ENCODE data around the gene GREB1L. TPM values are rescaled to one million over a fixed set of nuclear protein-coding genes. Genes with fewer than 3 reads are reported as not detected.

The GREB1L gene
- total and polyA plus RNA-seq, 9 of the 15 experiments (the other 6 are each of a cell fraction or from before 2014, with no cell fraction given) = 0.03 TPM; not detected in 8

DNA sequence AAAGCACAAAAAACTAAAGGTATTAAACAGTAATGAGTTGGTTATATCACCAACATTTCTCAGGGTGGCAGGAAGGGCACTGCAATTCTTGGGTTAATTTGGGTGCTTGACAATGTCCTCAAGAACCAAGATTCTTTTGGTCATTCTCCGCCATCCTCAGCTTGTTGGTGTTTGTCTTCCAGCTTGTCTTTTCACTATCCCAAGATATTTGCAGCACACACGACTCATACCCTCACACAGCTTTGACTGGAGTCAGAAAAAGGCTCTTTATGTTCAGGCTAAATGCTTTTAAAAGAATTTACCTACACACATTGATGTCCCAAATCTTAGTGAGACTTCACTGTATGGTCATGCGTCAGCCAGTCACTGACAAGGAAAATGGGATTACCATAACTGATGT is 12.5 kb downstream of the GREB1L start:
- no peaks in the 10 kb centered on the region for H4K20me1 ChIP-seq (replicated peaks; ENCODE audit: control insufficient read depth, insufficient read depth, low read length)
- in situ Hi-C loops (cut with MboI) = no loop called here
- intact Hi-C loops (cut with micrococcal nuclease) = no loop called here
- no peaks in the 10 kb centered on the region for H3K79me2 ChIP-seq (ENCODE audit: control insufficient read depth, insufficient read depth, low read length)
- no peak overlapping the region for H3K4me3 ChIP-seq
- ATAC-seq (no peak), DNase-seq (ENCODE audit: extremely low read depth in 1 of 4, low spot score in 3 of 4) (no peak), FAIRE-seq (no peak)
- H3K36me3 ChIP-seq (ENCODE audit: control insufficient read depth, insufficient read depth, low read length) = no peaks in the 10 kb centered on the region
- BruUV-seq (replicated peaks) = no TSS peak
- H3K9ac ChIP-seq (ENCODE audit: insufficient read depth in 1 of 2, low read depth in 2 of 2, low read length in 2 of 2) = no peak overlapping the region
- WGBS (ENCODE audit: insufficient coverage, low coverage, missing lambda C conversion rate) = 0% methylated on average over 3 of the region's 3 CpGs
- no peaks in the 10 kb centered on the region; a peak in 1 of 5 replicates for H3K27me3 ChIP-seq (ENCODE audit: control insufficient read depth in 2 of 2, insufficient read depth in 2 of 2, low read length in 2 of 2)
- no peaks in the 10 kb centered on the region for H3K9me1 ChIP-seq (ENCODE audit: control insufficient read depth, insufficient read depth, low read length)
- no peak for TF ChIP-seq ZNF584 (CRISPR knock-in tag; IDR thresholded peaks at IDR 0.05; ENCODE audit: low read depth)
- no peak for TF ChIP-seq CAMTA2 (CRISPR knock-in tag; conservative IDR thresholded peaks at IDR 0.05)
- no peak for TF ChIP-seq SOX6 (IDR thresholded peaks at IDR 0.05)
- TF ChIP-seq, protein P1, sequence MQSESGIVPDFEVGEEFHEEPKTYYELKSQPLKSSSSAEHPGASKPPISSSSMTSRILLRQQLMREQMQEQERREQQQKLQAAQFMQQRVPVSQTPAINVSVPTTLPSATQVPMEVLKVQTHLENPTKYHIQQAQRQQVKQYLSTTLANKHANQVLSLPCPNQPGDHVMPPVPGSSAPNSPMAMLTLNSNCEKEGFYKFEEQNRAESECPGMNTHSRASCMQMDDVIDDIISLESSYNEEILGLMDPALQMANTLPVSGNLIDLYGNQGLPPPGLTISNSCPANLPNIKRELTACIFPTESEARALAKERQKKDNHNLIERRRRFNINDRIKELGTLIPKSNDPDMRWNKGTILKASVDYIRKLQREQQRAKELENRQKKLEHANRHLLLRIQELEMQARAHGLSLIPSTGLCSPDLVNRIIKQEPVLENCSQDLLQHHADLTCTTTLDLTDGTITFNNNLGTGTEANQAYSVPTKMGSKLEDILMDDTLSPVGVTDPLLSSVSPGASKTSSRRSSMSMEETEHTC (IDR thresholded peaks at IDR 0.05) = no peak
- TF ChIP-seq, protein P2, sequence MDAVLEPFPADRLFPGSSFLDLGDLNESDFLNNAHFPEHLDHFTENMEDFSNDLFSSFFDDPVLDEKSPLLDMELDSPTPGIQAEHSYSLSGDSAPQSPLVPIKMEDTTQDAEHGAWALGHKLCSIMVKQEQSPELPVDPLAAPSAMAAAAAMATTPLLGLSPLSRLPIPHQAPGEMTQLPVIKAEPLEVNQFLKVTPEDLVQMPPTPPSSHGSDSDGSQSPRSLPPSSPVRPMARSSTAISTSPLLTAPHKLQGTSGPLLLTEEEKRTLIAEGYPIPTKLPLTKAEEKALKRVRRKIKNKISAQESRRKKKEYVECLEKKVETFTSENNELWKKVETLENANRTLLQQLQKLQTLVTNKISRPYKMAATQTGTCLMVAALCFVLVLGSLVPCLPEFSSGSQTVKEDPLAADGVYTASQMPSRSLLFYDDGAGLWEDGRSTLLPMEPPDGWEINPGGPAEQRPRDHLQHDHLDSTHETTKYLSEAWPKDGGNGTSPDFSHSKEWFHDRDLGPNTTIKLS (IDR thresholded peaks at IDR 0.05; ENCODE audit: borderline replicate concordance, low read depth) = no peak
- no peak for TF ChIP-seq U2AF1 (optimal IDR thresholded peaks at IDR 0.05; ENCODE audit: low read depth, low read length)
- no peak for TF ChIP-seq ZFX (CRISPR knock-in tag; IDR thresholded peaks at IDR 0.05)
- TF ChIP-seq POLR2B (IDR thresholded peaks at IDR 0.05; ENCODE audit: low read depth, partially characterized antibody) = no peak
- no peak for TF ChIP-seq ZNF184 (CRISPR knock-in tag; IDR thresholded peaks at IDR 0.05)
- TF ChIP-seq NCOA1 (IDR thresholded peaks at IDR 0.05; ENCODE audit: low read depth) = no peak
- H2AFZ ChIP-seq (ENCODE audit: low read depth, low read length) = no peak overlapping the region
- CTCF ChIA-PET (ENCODE audit: low intra/inter-chr PET ratio) = no interaction called here
- no peaks in the 10 kb centered on the region for H3K9me3 ChIP-seq (replicated peaks; ENCODE audit: control insufficient read depth, insufficient read depth, low read depth, low read length)
- no peak overlapping the region for H3K4me2 ChIP-seq (ENCODE audit: insufficient read depth, low read length)
- no peak overlapping the region for H3K27ac ChIP-seq (ENCODE audit: extremely low read depth, low read depth, low read length)
- POLR2A ChIA-PET = no interaction called here
- H3K4me1 ChIP-seq (replicated peaks in 1 of 2; ENCODE audit: control insufficient read depth in 2 of 2, insufficient read depth in 2 of 2, low read length in 2 of 2) = no peaks in the 10 kb centered on the region
